HEK293 (cell line): ENCODE results near the gene ALPG.
A peak's percentile ranks its signal among the peaks of the same experiment; 100 is the strongest.
"Not testable (repeated sequence)": the region's sequence is repeated elsewhere in the genome, so short reads cannot be mapped to it uniquely, and the experiment has no call there.

Source experiments
- CTCF ChIA-PET: fragments of 350-600 bp; formaldehyde crosslinking; extraction: SDS; loops from one replicate; lab custom pipeline; 2021; ENCODE audit warnings: antibody characterized with exemption; lab: Yijun Ruan, JAX
- POLR2A ChIA-PET: fragments of 300-600 bp; formaldehyde crosslinking; extraction: SDS; loops from one replicate; lab custom pipeline; 2020; ENCODE audit warnings: antibody characterized with exemption, inconsistent platforms; lab: Yijun Ruan, JAX
- H3K27ac ChIP-seq: fragments of 200-500 bp; sonication (Bioruptor generic); 2 replicates; pipeline ENCODE4 v1.5.1; 2014; ENCODE audit warnings: low read depth, low read length, control low read depth, inconsistent platforms; ENCODE audit errors: extremely low read depth
- H3K36me3 ChIP-seq, 2 experiments: fragments of 200-500 bp in 1 of 2; sonication (Bioruptor generic) in 1 of 2; 1 replicate in 1 of 2; 2 replicates in 1 of 2; pipeline ENCODE4 v1.5.1; 2014 to 2017; ENCODE audit warnings: inconsistent platforms in 2 of 2, low read length in 2 of 2; ENCODE audit not compliant: control insufficient read depth in 2 of 2, insufficient read depth in 1 of 2
- H3K4me1 ChIP-seq: fragments of 200-500 bp; sonication (Bioruptor generic); 2 replicates; pipeline ENCODE4 v1.5.1; 2014; ENCODE audit warnings: mild to moderate bottlenecking, low read length, inconsistent platforms; ENCODE audit not compliant: control insufficient read depth, insufficient read depth
- H3K4me3 ChIP-seq: 2 replicates; pipeline ENCODE4 v1.5.1; 2011; ENCODE audit warnings: low read depth, mild to moderate bottlenecking, control low read depth, low read length, moderate library complexity
- H3K9me3 ChIP-seq: fragments of 200-500 bp; sonication (Bioruptor generic); 2 replicates; pipeline ENCODE4 v1.5.1; 2014; ENCODE audit warnings: low read depth, low read length, inconsistent platforms; ENCODE audit not compliant: control insufficient read depth, insufficient read depth
- ATF2 ChIP-seq: fragments of 450-650 bp; formaldehyde crosslinking; IDR thresholded peaks from 2 replicates; pipeline ENCODE4 v1.5.1; 2016; ENCODE audit warnings: missing biosample characterization, missing genetic modification characterization, low read depth
- GLIS1 ChIP-seq: fragments of 450-650 bp; formaldehyde crosslinking; IDR thresholded peaks from 2 replicates; pipeline ENCODE4 v1.5.1; 2016; ENCODE audit warnings: missing biosample characterization, missing genetic modification characterization
- KLF1 ChIP-seq: fragments of 450-650 bp; formaldehyde crosslinking; IDR thresholded peaks from 2 replicates; pipeline ENCODE4 v1.5.1; 2016; ENCODE audit warnings: missing biosample characterization, missing genetic modification characterization
- KLF8 ChIP-seq: fragments of 450-650 bp; formaldehyde crosslinking; IDR thresholded peaks from 2 replicates; pipeline ENCODE4 v1.5.1; 2016; ENCODE audit warnings: missing biosample characterization, missing genetic modification characterization
- PRDM1 ChIP-seq: fragments of 450-650 bp; formaldehyde crosslinking; IDR thresholded peaks from 2 replicates; pipeline ENCODE4; 2016; ENCODE audit warnings: missing biosample characterization, missing genetic modification characterization
- ZBTB48 ChIP-seq: fragments of 450-650 bp; formaldehyde crosslinking; IDR thresholded peaks from 2 replicates; pipeline ENCODE4 v1.5.1; 2016; ENCODE audit warnings: missing biosample characterization, missing genetic modification characterization
- ZIC2 ChIP-seq: fragments of 450-650 bp; formaldehyde crosslinking; IDR thresholded peaks from 2 replicates; pipeline ENCODE4 v1.5.1; 2016; ENCODE audit warnings: missing biosample characterization, missing genetic modification characterization
- ZNF302 ChIP-seq: fragments of 450-650 bp; formaldehyde crosslinking; IDR thresholded peaks from 2 replicates; pipeline ENCODE4 v1.5.1; 2016; ENCODE audit warnings: missing biosample characterization, missing genetic modification characterization, low read depth
- ZNF585B ChIP-seq: fragments of 450-650 bp; formaldehyde crosslinking; IDR thresholded peaks from 2 replicates; pipeline ENCODE4 v1.5.1; 2016; ENCODE audit warnings: missing biosample characterization, missing genetic modification characterization

Gene ALPG

GRCh38 chr2:232376713-232377112 is 29.9 kb upstream of the ALPG start:
- Histone ChIP-seq H3K27ac (no peak overlapping the region), H3K9me3 (no peaks in the 10 kb centered on the region), H3K36me3 (no peaks in the 10 kb centered on the region), H3K4me1 (no peaks in the 10 kb centered on the region), H3K4me3 (no peak overlapping the region)
- ChIA-PET CTCF (interaction anchor here (0.7 kb wide), 1 partner anchor 63 kb away, joined by 3 read pairs; no protein-coding TSS in a partner anchor), POLR2A (no interaction called here)
- TF ChIP-seq ZNF585B (tag by site-specific recombination), result no peak
- no peak for TF ChIP-seq ATF2 (tag by site-specific recombination)
- TF ChIP-seq ZBTB48 (tag by site-specific recombination), result no peak

GRCh38 chr2:232377319-232377718 is 29.3 kb upstream of the ALPG start:
- Histone ChIP-seq H3K4me1 (no peaks in the 10 kb centered on the region), H3K27ac (no peak overlapping the region), H3K9me3 (no peaks in the 10 kb centered on the region), H3K4me3 (no peak overlapping the region), H3K36me3 (no peaks in the 10 kb centered on the region)
- TF ChIP-seq PRDM1 (tag by site-specific recombination) (no peak), KLF8 (tag by site-specific recombination) (no peak)
- ChIA-PET CTCF (interaction anchor here (0.7 kb wide), 2 partner anchors 19 to 62 kb away, joined by 3 read pairs; no protein-coding TSS in a partner anchor), POLR2A (no interaction called here)

GRCh38 chr2:232377841-232378734 is 28.6 kb upstream of the ALPG start:
- Histone ChIP-seq H3K9me3 (no peaks in the 10 kb centered on the region), H3K36me3 (no peaks in the 10 kb centered on the region), H3K4me1 (no peaks in the 10 kb centered on the region)
- POLR2A ChIA-PET, result no interaction called here
- TF ChIP-seq GLIS1, result 0 out of 2 replicates have a peak, but pooled peaks have one; percentile 21
- TF ChIP-seq KLF1 (tag by site-specific recombination), result peak; percentile 24; the same call in 1 of the 2 replicates
- no peak for TF ChIP-seq ZNF302 (tag by site-specific recombination)
- TF ChIP-seq, all 188 proteins: peak for 2
- H3K4me3 ChIP-seq, result no peak overlapping the region
- CTCF ChIA-PET, result interaction anchor here (0.7 to 1.2 kb wide), 2 partner anchors 11 to 18 kb away, joined by 3 read pairs; no protein-coding TSS in a partner anchor
- H3K27ac ChIP-seq, result no peak overlapping the region

- CTCF ChIA-PET, result interaction anchor here (1.2 kb wide), 1 partner anchor 12 kb away, joined by 3 read pairs; no protein-coding TSS in a partner anchor
- H3K4me3 ChIP-seq, H3K9me3 ChIP-seq, H3K36me3 ChIP-seq, H3K27ac ChIP-seq, H3K4me1 ChIP-seq, POLR2A ChIA-PET: not testable (repeated sequence)
These were observed 27.9 kb upstream of the ALPG start, which contains the start of gene ALPP for GRCh38 chr2:232378735-232379151. ALPP (plus strand) TSS chr2:232378751; CDS start chr2:232378803, 52 bp downstream.

- H3K9me3 ChIP-seq, CTCF ChIA-PET, H3K4me3 ChIP-seq, H3K36me3 ChIP-seq, H3K4me1 ChIP-seq, H3K27ac ChIP-seq, POLR2A ChIA-PET: not testable (repeated sequence)
- 0 out of 2 replicates have a peak, but pooled peaks have one; percentile 8 for TF ChIP-seq ZIC2
These were observed 26.7 kb upstream of the ALPG start for GRCh38 chr2:232379610-232380590.

GRCh38 chr2:232381204-232382031 is 25.2 kb upstream of the ALPG start:
- POLR2A ChIA-PET, result not testable (repeated sequence)

More at GRCh38 chr2:232381204-232382031, 25.2 kb upstream of the ALPG start:
- CTCF ChIA-PET, H3K36me3 ChIP-seq, H3K4me1 ChIP-seq, H3K27ac ChIP-seq, H3K4me3 ChIP-seq, H3K9me3 ChIP-seq: not testable (repeated sequence)
